Astrocyte (in vitro differentiated cells and primary cell): Measurements from ENCODE around the gene PCLO. TPM values are rescaled to one million over a fixed set of nuclear protein-coding genes. Genes with fewer than 3 reads are reported as not detected.

Experiments
- DNase-seq: peaks from one replicate; pipeline ENCODE4 v3.0.0-alpha.2; 2010; ENCODE audit warnings: low read depth
- FAIRE-seq: peaks from 2 replicates; lab custom pipeline; 2011; peaks lifted over from hg19 to GRCh38; lab: Jason Lieb, UNC
- H2AFZ ChIP-seq: 2 replicates; pipeline ENCODE4 v1.6.0; 2012; ENCODE audit warnings: low read depth, low read length, inconsistent platforms
- H3K27ac ChIP-seq: 2 replicates; pipeline ENCODE4 v1.5.1; 2011; ENCODE audit warnings: low read depth, low read length, inconsistent platforms
- H3K27me3 ChIP-seq: 2 replicates; pipeline ENCODE4 v1.6.0; 2011; ENCODE audit warnings: low read length, inconsistent platforms; ENCODE audit not compliant: insufficient read depth
- H3K36me3 ChIP-seq: 2 replicates; pipeline ENCODE4 v1.5.1; 2011; ENCODE audit warnings: low read length, inconsistent platforms; ENCODE audit not compliant: insufficient read depth
- H3K4me1 ChIP-seq: 2 replicates; pipeline ENCODE4 v1.5.1; 2011; ENCODE audit warnings: low read length, inconsistent platforms; ENCODE audit not compliant: insufficient read depth
- H3K4me2 ChIP-seq: 2 replicates; pipeline ENCODE4 v1.6.0; 2012; ENCODE audit warnings: low read length, inconsistent platforms
- H3K4me3 ChIP-seq: 2 replicates; pipeline ENCODE4 v1.5.1; 2011; ENCODE audit warnings: low read depth, mild to moderate bottlenecking, low read length, inconsistent platforms; ENCODE audit not compliant: insufficient read depth
- H3K79me2 ChIP-seq: 2 replicates; pipeline ENCODE4 v1.6.0; 2012; ENCODE audit warnings: mild to moderate bottlenecking, low read length, inconsistent platforms; ENCODE audit not compliant: insufficient read depth
- H3K9ac ChIP-seq: 2 replicates; pipeline ENCODE4 v1.6.0; 2012; ENCODE audit warnings: mild to moderate bottlenecking, low read length, inconsistent platforms
- H3K9me3 ChIP-seq: 2 replicates; pipeline ENCODE4 v1.5.1; 2012; ENCODE audit warnings: low read depth, mild to moderate bottlenecking, low read length, inconsistent platforms; ENCODE audit not compliant: insufficient read depth
- H4K20me1 ChIP-seq: 2 replicates; pipeline ENCODE4 v1.6.0; 2012; ENCODE audit warnings: low read length, inconsistent platforms; ENCODE audit not compliant: insufficient read depth
- H3K27ac Mint-ChIP-seq: one replicate; pipeline ENCODE4 v1.8.0; 2021; ENCODE audit warnings: mild to moderate bottlenecking, mixed read lengths; ENCODE audit not compliant: unreplicated experiment
- H3K27me3 Mint-ChIP-seq: one replicate; pipeline ENCODE4 v1.8.0; 2021; ENCODE audit warnings: low read depth, mixed read lengths; ENCODE audit not compliant: unreplicated experiment
- H3K36me3 Mint-ChIP-seq: one replicate; pipeline ENCODE4 v1.8.0; 2021; ENCODE audit warnings: low read depth, mixed read lengths; ENCODE audit not compliant: unreplicated experiment
- H3K4me1 Mint-ChIP-seq: one replicate; pipeline ENCODE4 v1.8.0; 2021; ENCODE audit warnings: low read depth, mixed read lengths; ENCODE audit not compliant: unreplicated experiment
- H3K4me3 Mint-ChIP-seq: one replicate; pipeline ENCODE4 v1.8.0; 2021; ENCODE audit warnings: mild to moderate bottlenecking, moderate library complexity, mixed read lengths; ENCODE audit not compliant: unreplicated experiment
- H3K9me3 Mint-ChIP-seq: one replicate; pipeline ENCODE4 v1.8.0; 2021; ENCODE audit warnings: mild to moderate bottlenecking, mixed read lengths; ENCODE audit not compliant: unreplicated experiment
- CTCF ChIP-seq: IDR thresholded peaks from 2 replicates; pipeline ENCODE4 v1.5.1; 2011; ENCODE audit warnings: low read depth, mild to moderate bottlenecking, inconsistent platforms, low read length, moderate library complexity; ENCODE audit not compliant: insufficient read depth
- EZH2 ChIP-seq: IDR thresholded peaks from 2 replicates; pipeline ENCODE4 v1.6.1; 2012; ENCODE audit warnings: mild to moderate bottlenecking, low read length, inconsistent platforms; ENCODE audit not compliant: insufficient read depth
- total RNA-seq: library from RNA; stranded (reverse); gene quantifications from 2 replicates; pipeline ENCODE4 v1.2.1, GENCODE V29; 2021

Gene PCLO
- total RNA-seq, 1 donor from 2014 or later = 3.0 TPM

- Histone ChIP-seq H3K27ac (no peak overlapping the region), H3K9me3 (no peaks in the 10 kb centered on the region), H3K4me3 (no peak overlapping the region), H3K79me2 (no peaks in the 10 kb centered on the region), H2AFZ (no peak overlapping the region), H4K20me1 (no peaks in the 10 kb centered on the region), H3K9ac (no peak overlapping the region), H3K27me3 (no peaks in the 10 kb centered on the region), H3K4me1 (no peaks in the 10 kb centered on the region), H3K4me2 (no peak overlapping the region), H3K36me3 (no peaks in the 10 kb centered on the region)
- Mint-ChIP-seq H3K4me3 (no peak overlapping the region), H3K27ac (no peak overlapping the region), H3K36me3 (no peaks in the 10 kb centered on the region), H3K9me3 (no peaks in the 10 kb centered on the region), H3K4me1 (no peaks in the 10 kb centered on the region), H3K27me3 (no peaks in the 10 kb centered on the region)
- FAIRE-seq (no peak), DNase-seq (no peak)
- TF ChIP-seq EZH2 = no peak
- TF ChIP-seq CTCF = no peak
Observed at GRCh38 chr7:82886324-82886723, 276.4 kb downstream of the PCLO start.

- Histone ChIP-seq H3K36me3 (no peaks in the 10 kb centered on the region), H3K4me2 (no peak overlapping the region), H3K27ac (no peak overlapping the region), H3K79me2 (no peaks in the 10 kb centered on the region), H3K4me3 (no peak overlapping the region), H3K9ac (no peak overlapping the region), H3K27me3 (no peaks in the 10 kb centered on the region), H4K20me1 (no peaks in the 10 kb centered on the region), H2AFZ (no peak overlapping the region), H3K4me1 (no peaks in the 10 kb centered on the region), H3K9me3 (no peaks in the 10 kb centered on the region)
- H3K27me3 Mint-ChIP-seq = no peaks in the 10 kb centered on the region
- TF ChIP-seq CTCF = no peak
- TF ChIP-seq EZH2 = no peak
- FAIRE-seq = no peak
- DNase-seq = no peak
- H3K27ac Mint-ChIP-seq = no peak overlapping the region
- no peaks in the 10 kb centered on the region for H3K9me3 Mint-ChIP-seq
- H3K4me3 Mint-ChIP-seq = no peak overlapping the region
- H3K36me3 Mint-ChIP-seq = no peaks in the 10 kb centered on the region
- H3K4me1 Mint-ChIP-seq = no peaks in the 10 kb centered on the region
Observed at GRCh38 chr7:82865856-82866255, 296.8 kb downstream of the PCLO start.

- H3K36me3 Mint-ChIP-seq = no peaks in the 10 kb centered on the region
- H3K27ac Mint-ChIP-seq = peak overlapping the region; percentile 98
- Histone ChIP-seq H3K9ac (no peak overlapping the region), H3K9me3 (no peaks in the 10 kb centered on the region), H3K27me3 (no peaks in the 10 kb centered on the region), H3K79me2 (no peaks in the 10 kb centered on the region), H3K4me1 (peaks cover 4% of the 10 kb centered on the region), H3K36me3 (no peaks in the 10 kb centered on the region), H3K27ac (peak overlapping the region; percentile 13), H3K4me3 (no peak overlapping the region), H3K4me2 (no peak overlapping the region), H4K20me1 (no peaks in the 10 kb centered on the region), H2AFZ (no peak overlapping the region)
- FAIRE-seq (no peak), DNase-seq (peak; percentile 44)
- H3K9me3 Mint-ChIP-seq = peaks cover 2% of the 10 kb centered on the region
- TF ChIP-seq EZH2 (no peak), CTCF (no peak)
- H3K4me1 Mint-ChIP-seq = peaks cover 17% of the 10 kb centered on the region
- H3K27me3 Mint-ChIP-seq = no peaks in the 10 kb centered on the region
- no peak overlapping the region for H3K4me3 Mint-ChIP-seq
Observed at GRCh38 chr7:82859106-82859850, 303.4 kb downstream of the PCLO start.
